Stimulated activated CD4-positive, alpha-beta T cell treated with anti-CD3 and anti-CD28 coated beads, Interleukin-4, amount 100 ng/mL, for 24 hours (primary cell): ENCODE measurements around the gene TFCP2L1.

Source experiments
- DNase-seq: peaks from one replicate; pipeline ENCODE4 v3.0.0-alpha.2; 2020

Gene TFCP2L1

GRCh38 chr2:121263996-121264715 lies 20.8 kb downstream of the TFCP2L1 start:
- DNase-seq: no peak

DNA sequence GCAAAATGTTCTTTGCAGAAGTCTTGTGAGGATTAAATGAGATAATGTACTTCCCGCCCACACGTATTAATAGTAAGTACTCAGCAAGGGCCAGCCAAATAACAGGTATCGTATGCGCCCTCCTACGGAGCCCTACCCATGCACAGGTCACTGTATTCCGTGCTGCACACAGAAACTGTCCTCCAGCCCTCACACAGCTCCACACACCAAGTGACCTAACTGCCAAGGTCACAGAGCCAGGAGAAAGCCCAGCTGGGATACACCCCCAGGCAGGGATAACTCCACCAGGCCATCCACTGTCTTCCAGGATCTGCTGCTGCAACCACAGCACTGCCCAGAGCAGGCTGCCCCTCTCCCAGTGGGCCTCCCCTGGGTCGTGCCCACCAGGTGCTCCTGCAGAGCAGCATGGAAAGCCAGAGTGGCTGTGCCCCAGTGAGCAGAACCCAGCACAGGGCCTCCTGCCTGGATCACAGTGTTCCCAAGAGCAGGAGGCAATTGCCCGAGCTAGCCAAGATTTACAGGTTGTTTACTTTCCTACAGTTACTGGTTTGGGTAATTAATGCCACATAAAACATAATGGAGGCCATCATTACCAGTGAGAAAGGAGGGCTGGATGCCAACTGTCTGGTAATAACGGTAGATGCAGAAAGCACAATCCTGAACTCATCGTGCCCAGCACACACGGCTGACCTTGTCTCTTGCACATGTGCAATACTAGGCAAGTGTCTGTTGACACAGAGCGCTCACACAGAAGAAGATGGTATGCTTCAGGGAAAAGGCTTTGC lies 24.4 kb downstream of the TFCP2L1 start:
- no peak for DNase-seq

DNA sequence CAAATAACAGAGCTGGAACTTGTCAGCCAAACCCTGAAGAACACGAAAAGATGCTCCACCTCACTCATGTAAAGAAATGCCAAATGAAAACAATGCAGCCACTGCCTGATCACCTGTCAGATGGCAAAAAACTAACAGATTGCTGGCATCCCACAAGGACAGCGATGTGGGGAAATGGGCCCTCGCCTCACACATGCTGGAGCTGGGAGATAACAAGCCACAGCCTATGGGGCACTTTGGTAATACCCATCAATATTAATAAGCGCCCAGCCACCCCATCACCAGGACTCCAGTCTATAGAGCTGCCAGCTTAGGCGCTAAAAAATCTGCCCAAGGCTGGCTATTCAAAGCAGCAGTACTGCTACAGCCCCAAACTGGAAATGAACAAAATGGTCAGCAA lies 27.0 kb downstream of the TFCP2L1 start:
- no peak for DNase-seq

DNA sequence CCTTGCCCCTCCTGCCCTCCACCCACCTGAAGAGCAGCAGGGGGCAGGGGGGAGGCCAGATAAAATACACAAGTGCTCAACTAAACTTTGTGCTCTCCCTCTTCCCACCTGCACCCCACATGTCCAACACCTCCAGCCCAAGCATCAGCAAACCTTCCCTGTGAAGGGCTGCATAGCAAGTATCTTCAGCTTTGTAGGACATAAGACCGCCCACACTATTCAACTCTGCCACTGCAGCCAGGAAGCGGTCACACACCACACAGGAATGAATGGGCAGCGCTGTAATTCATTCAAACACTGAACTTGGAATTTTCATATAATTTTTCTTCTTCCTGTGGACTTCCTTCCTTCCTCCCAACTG lies 27.5 kb downstream of the TFCP2L1 start:
- no peak for DNase-seq

DNA sequence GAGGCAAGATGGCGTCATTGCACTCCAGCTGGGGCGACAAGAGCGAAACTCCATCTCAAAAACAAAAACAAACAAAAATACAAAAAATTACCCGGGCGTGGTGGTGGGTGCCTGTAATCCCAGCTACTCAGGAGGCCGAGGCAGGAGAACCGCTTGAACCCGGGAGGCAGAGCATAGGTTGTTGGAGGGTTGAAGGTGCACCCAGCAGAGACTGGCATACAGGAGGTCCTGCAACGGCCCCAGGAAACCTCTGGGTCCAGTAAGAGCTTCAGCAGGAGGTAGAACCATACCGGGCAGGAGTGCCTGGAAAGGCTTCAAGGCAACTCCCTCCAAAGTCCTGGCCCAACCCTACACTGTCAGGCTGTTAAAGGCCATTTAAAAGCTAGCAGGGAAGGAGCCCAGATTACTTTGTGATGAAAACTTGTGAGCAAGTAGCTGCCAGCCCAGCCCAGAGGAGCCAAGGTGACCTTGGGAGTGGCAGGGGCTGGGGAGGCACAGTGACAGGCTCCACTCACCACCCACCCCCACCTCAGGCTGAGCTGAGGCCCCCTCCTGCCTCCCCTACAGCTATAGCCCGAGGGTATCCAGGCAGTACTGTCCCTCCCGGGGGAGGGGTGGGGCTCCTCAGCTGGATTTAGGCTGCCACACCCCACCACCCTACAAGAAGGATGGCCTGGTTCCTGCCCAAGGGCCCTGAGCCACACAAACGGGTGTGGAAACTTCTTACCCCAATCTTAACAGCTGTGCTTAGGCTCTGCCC lies 28.1 kb downstream of the TFCP2L1 start:
- DNase-seq: no peak

GRCh38 chr2:121255358-121255757 lies 29.6 kb downstream of the TFCP2L1 start:
- no peak for DNase-seq

- DNase-seq: no peak
Measured at GRCh38 chr2:121254748-121255147, 30.3 kb downstream of the TFCP2L1 start.

DNA sequence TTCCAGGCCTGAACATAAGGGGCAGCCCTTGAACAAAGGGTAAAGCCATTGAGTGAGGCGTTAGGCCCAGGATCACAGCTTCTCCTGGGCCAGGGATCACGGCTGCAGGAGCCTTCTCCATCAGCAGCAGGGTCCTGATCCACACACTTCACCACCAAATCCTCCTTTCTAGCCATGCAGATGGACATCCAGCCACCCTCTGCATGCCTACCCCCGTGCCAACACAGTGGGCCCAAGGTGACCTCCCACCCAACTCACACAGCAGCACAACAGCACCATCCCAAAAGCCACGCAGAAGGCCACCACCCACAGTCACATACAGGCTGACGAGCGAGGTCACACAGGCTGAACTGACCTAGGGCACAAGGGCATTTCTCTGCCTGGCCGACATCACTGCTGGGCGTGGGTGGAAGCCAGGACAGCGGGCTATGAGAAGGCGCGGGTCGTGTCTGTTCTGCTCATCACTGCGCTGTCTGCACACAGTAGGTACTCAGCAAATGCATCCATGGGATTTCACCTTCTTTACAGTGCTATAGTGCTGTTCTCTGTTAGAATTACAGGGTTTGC lies 31.2 kb downstream of the TFCP2L1 start:
- DNase-seq: no peak

DNA sequence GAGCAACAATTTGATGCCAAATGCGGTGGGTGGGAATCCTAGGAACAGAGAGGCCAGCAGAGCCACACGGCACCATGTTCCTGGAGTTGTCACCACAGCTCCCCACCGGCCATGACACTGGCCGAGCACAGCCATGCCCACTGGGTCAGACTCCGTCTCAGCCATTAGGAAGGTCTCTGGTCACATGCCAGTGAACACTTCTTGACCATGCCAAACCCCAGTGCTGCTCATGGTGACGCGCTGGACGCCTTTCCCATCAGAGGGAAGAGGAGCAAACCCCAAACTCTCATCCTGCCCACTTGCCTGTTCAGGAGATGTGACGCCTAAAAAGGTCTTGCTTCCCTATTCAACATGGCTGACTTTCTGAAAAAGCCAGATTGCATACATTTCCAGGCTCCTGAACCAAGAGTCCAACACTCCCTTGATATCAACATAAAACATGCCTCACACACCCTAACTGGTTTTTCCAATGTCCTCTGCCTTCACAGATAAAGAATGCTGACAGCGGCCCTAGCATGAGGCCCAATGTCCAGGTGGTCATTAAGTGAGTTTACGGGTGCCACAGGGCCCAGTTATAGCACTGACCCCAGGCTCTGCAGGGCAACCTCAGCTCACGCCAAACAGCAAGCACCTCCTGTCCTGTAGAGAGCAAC lies 31.9 kb downstream of the TFCP2L1 start:
- no peak for DNase-seq

DNA sequence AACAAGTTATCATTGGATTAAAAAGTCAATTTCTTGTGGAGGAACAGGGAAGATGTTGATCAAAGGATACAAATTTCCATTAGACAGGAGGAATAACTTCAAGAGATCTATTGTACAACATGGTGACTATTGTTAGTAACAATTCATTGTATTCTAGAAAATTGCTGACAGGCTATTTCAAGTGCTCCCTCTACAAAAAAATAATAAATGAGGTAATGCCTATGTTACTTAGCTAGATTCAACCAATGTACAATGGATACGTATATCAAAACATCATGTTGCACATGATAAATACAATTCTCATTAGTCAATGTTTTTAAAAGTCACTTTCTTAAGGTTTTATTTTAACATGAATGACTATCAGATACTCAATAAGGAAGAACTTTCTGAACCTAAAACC lies 33.5 kb downstream of the TFCP2L1 start:
- no peak for DNase-seq

DNA sequence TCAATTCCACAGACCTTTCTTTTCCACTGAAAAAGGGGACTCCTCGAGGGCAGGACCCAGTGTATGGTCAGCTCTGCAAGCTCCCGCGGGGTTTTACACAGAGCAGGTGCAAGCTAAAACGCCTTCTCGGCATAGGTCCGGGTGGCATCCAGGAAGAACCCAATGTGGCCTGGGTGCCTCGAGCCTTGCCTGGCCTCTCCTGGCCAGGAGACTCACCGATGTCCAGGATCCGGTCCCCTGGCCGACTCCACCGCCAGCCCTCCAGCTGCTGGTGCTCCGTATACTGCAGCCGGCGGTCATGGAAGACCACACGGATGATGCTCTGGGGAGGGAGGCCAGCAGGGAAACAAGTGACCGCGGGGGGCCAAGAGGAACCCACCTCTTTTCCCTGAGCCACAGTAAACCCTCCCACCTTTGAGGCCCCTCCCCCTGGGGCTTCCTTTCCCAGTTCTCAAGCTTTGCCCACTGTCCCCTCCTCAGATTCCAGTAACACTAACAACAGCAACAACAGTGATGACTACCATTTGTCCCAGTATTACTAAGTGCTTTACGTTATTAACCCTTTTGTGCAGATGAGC lies 36.1 kb downstream of the TFCP2L1 start:
- DNase-seq: no peak

DNA sequence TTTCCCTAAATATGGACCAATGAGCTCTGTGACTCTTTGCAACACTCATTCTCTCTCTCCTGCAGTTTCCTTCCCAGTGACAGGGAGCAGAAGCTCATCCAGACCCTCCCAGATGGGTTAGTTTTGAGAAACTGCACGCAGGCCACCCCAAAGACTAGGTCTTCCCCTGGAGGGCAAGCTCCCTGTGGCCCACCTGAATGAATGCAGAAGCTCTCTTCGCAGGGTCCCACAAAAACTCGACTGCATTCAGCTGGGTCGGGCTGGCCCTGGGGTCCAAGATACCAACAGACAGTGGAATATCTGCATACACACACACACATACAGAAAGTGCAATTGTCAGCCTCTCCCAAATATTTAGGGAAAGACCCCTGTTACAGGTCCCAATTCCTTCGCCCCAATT lies 37.0 kb downstream of the TFCP2L1 start:
- no peak for DNase-seq

DNA sequence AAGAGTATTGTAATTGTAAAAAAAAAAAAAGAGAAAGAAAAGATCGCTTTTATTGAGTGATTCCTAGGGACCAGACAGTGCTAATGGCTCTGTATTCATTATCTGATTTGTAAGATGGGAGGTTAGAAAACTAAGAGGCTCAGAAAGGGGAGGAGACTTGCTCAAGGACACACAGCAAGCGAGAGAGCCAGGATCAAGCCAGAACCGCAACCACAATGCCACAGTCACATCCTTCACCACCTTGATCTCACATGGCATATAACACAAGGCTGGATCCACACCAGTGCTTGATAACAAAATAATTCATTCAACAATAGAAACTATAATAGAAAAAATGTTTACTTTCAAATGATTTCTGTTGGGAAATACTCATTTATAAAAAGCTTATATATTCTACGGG lies 37.5 kb downstream of the TFCP2L1 start:
- DNase-seq: no peak

GRCh38 chr2:121246704-121247255 lies 38.2 kb downstream of the TFCP2L1 start:
- DNase-seq: no peak

GRCh38 chr2:121245913-121246312 lies 39.1 kb downstream of the TFCP2L1 start:
- DNase-seq: no peak

DNA sequence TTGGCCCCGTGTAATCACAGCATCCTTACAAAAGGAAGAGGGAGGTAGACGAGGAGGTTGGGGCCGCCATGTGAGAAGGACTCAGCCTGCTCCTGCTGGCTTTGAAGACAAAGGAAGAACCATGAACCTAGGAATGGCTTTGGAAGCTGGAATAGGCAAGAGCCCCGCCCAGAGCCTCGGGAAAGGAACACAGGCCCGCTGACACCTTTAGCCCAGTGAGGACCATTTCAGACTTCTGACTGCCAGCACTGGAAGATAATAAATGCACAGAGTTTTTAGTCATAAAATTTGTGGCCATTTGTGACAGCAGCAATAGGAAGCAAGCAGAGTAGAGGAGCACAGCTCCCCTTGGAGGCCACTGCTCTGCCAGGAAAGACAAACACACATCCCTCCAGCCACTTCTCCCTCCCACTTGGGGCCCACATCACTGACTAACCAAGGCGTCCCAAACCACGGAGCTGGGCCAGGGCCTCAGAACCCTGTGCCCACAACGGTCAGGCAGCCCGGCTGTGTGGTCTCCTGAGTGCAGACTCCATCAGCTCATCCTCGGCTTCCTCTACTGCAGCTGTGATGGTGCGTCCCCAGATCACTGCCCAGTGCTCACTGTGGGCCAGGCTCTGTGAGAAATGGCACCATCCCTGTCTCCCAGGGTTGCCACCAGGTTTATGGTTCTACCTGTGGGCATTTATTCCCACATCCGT lies 39.7 kb downstream of the TFCP2L1 start:
- DNase-seq: no peak

GRCh38 chr2:121244616-121245015 lies 40.4 kb downstream of the TFCP2L1 start:
- no peak for DNase-seq

DNA sequence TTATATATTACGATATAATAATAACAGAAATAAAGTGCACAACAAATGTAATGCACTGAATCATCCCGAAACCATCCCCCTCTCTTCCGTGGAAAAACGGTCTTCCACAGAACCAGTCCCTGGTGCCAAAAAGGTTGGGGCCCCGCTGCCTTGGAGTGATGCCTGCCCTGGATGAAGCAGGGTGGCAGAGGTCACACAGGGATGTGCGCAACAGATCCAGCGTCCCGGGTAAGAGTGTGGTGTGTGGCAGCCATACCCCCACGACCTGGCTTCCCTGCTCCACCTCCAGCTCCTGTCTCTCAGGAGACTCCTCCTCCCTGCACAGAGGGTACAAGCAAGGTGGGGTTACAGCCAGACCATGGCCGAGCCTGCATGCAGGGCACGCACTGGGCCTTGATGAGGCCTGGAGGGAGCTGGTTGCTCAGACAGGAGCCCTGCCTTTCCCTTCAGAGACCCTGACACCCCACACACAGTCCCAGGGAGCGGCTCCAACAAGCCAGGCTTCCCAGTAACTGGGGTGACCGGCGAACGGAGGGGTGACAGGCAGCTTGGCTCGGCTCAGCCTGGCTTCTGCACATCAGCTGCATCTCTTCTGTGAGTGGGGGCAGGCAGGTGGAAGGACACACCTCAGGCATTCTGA lies 41.1 kb downstream of the TFCP2L1 start:
- DNase-seq: no peak

DNA sequence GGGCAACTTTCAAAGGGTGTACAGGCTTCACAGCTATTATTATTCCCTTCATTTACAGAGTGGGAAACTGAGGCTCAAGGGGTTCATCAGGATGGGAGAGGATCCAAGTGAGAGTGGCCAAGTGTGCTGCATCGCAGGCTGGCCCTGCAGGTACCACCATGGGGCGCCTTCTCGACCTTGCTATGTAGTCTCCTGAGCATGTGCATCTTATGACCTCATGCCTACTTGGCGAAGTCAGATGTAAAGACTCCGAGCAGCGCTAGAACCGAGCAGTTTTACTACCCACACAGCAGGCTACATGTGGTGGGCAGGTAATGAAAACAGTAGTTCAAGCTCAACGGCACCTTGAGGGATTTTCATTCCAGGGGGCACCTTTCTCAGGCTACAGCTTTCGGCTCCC lies 42.0 kb downstream of the TFCP2L1 start:
- DNase-seq: no peak

DNA sequence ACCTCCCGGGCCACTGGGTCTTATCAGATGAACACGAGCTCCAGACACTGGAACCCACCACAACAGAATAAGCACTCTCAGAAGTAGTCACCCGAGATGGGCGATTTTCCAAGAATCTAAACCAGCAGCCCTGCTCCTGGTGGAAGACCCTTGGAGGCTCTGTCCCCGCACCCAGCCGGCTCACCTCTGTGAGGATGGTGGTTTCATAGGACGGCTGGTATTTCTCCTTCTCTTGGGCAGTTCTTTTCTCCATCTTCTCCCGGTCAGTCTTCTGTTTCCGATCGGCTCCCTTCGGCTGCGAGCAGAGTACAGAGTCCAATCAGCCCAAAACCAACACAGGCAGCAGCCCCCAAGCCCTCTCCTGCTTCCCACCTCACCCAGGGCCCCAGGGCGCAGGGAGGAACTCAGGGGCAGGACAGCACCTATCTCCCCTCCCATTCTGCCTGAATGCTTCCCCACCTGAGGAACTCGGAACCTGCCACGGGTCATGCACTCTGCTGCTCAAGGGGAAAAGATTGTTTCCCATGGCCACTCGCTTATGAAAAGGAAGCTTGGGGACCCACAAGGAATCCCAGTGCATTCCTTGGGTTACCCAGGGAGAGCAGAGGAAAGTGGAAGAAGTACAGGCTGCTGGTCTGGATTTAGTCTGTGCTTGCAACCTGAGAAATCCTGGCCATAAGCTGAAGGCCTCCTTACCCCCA lies 42.7 kb downstream of the TFCP2L1 start:
- no peak for DNase-seq
